DMS53 (cell line): ENCODE results near the gene RDH14.

ENCODE experiments used
- DNase-seq: peaks from one replicate; lab custom pipeline; 2025; lab: John Stamatoyannopoulos, UW

RDH14 gene

DNA sequence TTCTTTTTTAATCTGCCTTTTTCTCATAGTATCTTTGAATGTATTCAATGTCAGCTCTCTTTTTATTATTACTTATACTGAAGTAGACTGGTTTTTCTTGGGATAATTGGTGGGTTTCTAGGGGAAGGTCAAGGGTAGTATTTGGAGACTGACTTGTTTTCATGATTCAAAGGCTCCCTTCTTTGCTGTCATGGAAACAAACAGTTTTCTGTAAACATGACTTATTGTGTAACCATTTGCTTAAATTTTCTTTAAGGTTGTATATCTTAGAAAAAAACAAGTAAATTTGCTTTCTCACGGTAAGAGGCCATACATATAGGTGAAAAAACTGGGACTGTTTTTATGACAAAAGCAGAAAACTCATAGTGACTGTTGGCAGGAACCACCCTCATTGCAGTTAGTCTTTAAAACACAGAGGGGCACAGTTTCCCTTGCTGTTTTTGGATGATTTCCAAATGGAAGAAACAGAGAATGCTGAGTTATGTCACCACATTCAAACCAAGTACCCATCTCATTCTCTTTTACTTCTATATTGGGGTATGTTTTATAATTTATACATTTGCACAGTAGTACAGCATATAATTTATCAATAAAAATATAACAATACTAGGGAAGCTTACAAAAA, 5.8 kb upstream of the RDH14 start:
- peak; percentile 6 for DNase-seq

DNA sequence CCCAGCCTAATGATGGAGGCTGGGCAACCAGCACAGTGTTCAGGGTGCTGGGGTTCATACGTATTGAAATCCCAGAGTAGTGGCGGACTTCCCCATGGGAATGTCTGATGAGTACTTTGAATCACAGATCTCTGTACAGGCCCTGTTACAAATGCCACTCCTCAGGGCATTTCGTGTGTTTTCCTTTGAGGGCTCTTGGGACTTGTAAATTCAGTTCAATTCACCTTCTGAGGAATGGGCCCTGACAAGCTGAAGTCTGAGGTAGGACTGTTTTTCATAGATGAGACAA, 288 bp upstream of the RDH14 start:
- no peak for DNase-seq

DNA sequence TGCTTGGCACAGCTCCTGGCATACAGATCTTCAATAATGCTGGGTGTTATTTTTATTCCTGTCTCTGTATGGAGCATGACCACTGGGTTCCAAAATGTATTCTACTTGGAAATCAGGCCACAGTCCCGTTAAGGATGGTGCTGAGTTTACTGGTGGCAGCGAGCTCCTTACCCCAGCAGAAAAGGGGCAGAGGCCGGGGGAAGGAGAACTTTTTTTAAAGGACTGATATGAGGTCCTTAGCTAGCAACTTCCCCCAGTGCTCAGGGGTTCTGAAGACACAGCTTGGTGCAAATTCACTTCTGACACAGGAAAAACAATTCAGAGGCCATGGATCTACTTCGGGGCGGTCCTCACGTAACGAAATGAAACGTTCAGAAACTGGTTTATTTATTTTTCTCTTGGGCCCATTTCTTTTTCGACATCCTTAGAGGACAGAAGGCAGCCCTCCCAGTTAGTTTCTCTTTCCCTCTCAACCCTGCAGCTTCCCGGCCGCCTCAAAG, 872 bp downstream of the RDH14 start:
- DNase-seq, result no peak

DNA sequence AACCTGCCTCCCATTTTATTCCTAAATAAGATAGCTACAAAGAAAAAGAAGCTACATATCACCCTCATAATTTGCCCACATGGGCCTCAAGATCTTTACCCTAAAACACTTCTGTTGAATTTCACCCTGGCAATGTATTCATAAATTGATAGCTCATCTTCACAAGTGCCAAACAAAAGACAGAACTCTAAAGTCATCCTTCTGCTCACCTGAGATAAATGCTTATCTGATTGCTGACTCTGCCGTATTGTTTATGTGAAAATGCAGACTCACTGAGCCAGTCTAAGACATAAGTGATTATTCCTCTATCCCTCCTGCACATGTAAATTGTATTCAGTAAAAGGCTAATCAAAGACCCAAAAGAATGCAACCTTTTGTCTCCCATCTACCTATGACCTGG, 2.0 kb downstream of the RDH14 start:
- peak; percentile 12 for DNase-seq

- no peak for DNase-seq
Measured at GRCh38 chr2:18557121-18557520, 3.3 kb downstream of the RDH14 start.

GRCh38 chr2:18552351-18553077, 7.9 kb downstream of the RDH14 start:
- peak; percentile 15 for DNase-seq

DNA sequence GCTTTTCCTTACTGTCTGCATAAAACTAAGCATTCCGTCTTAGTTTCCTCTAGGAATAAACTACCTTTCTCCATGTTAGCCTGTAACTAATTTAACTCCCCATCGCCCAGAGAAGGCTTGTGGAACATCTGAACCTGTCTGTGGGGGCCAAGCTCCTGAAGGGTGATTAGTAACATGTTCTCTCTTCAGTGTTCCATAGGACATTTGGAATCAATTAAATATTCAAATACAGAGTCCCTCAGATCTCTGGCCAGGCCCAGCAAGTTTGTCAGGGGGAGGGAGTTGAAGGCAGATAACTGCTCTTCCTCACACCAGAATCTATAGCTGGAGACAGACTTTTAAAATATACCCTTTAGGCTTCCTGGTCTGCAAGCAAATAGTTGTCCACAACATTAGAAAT, 8.8 kb downstream of the RDH14 start:
- DNase-seq, result peak; percentile 44

- DNase-seq, result peak; percentile 81
Measured at GRCh38 chr2:18551169-18551568, 9.3 kb downstream of the RDH14 start.

GRCh38 chr2:18550433-18550832, 10.0 kb downstream of the RDH14 start:
- DNase-seq, result no peak

DNA sequence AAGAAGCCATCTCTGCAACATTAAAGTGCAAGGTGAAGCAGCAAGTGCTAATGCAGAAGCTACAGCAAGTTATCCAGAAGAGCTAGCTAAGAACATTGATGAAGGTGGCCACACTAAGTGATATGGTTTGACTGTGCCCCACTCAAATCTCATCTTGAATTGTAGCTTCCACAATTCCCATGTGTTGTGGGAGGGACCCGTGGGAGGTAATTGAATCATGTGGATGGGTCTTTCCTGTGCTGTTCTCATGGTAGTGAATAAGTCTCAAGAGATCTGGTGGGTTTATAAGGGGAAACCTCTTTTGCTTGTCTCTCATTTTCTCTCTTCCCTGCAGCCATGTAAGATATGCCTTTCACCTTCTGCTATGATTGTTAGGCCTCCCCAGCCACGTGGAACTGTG, 11.4 kb downstream of the RDH14 start:
- no peak for DNase-seq

- DNase-seq, result no peak
Measured at GRCh38 chr2:18548621-18549020, 11.8 kb downstream of the RDH14 start.

- peak; percentile 88 for DNase-seq
Measured at GRCh38 chr2:18546567-18546966, 13.9 kb downstream of the RDH14 start.

DNA sequence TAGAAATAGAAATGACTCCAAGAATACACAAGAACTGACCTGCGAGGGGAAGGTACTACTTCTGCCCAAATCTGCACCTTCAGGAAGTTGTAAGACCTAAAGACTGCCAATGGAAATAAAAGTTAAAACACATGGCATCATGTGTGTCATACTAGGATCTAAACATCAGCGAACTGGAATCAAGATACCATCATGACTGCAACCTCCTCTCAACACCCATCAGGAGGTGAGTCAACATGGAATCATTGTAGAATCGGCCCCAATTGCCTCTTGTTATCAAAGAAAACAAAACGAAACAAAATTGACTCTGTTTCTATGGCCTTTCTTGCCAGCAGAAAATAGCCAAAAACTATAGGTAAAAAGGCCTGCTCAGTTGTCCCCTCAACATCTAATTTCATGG, 15.1 kb downstream of the RDH14 start:
- peak; percentile 64 for DNase-seq

DNA sequence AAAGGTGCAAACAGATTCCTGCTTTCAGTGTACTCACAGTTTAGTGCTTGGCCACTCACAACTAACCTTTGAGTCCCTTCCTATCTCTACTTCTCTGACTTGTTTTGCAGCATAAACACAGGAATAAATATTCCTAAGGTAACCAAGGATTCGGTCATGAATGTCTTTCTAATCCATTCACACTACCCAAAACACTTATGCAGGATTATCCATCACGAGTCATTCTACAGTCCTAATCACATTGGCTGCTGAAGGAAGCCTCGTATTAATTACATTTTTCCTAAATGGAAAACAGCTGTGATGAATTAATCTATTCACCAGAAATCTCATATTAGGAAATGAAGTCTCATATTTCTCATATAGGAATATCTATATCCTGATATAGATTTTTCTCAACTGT, 16.3 kb downstream of the RDH14 start:
- peak; percentile 65 for DNase-seq

DNA sequence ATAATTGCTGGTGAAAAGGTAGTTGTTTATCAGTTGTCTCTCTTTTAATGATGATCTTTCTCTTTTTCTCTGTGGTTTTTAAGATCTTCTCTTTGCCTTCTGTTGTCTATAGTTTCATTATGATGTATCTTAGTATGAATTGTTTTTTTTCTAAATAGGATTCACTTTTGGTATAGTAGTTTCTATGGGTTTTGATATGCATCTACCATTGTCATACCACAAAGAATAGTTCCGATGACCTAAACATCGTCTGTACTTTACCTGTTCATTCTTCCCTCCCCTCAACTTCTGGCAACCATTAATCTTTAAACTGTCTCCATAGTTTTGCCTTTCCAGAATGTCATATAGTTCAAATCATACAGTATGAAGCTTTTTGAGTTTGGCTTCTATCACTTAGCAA, 19.6 kb downstream of the RDH14 start:
- no peak for DNase-seq

GRCh38 chr2:18536697-18537096, 23.8 kb downstream of the RDH14 start:
- DNase-seq, result no peak

GRCh38 chr2:18536100-18536499, 24.4 kb downstream of the RDH14 start:
- DNase-seq, result no peak

DNA sequence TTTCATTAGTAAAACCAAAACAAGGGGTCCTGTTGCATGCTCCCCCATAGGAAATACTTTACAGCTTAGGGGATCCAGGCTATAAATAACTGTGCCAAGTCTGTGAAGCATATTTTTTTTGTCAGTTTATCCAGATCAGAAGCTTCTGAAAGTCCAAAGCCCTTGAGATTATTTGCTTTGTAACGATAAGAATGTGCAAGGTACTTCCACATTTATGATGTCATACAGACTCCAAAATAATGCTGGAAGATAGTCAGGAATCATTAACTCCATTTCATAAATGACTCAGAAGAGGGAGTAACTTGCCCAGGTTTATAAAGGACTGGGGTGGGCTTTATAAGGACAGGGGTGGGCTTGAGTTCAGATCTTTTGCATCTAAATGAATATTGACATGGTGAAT, 29.3 kb downstream of the RDH14 start:
- DNase-seq, result peak; percentile 40

- no peak for DNase-seq
Measured at GRCh38 chr2:18527822-18528221, 32.6 kb downstream of the RDH14 start.

- DNase-seq, result no peak
Measured at GRCh38 chr2:18527326-18527725, 33.1 kb downstream of the RDH14 start.

GRCh38 chr2:18526429-18526828, 34.0 kb downstream of the RDH14 start:
- DNase-seq, result no peak

GRCh38 chr2:18525852-18526251, 34.6 kb downstream of the RDH14 start:
- DNase-seq, result no peak

- DNase-seq, result no peak
Measured at GRCh38 chr2:18525236-18525635, 35.2 kb downstream of the RDH14 start.
